PFSK-1 (cell line): ENCODE data around the gene NDUFV3.

Experiments used
- FOXP2 ChIP-seq: optimal IDR thresholded peaks from 2 replicates; pipeline ENCODE3; 2011; ENCODE audit warnings: borderline replicate concordance, control low read depth, inconsistent platforms; ENCODE audit not compliant: insufficient read depth; ENCODE audit errors: extremely low read length, extremely low read depth
- POLR2AphosphoS5 ChIP-seq: IDR thresholded peaks from 2 replicates; pipeline ENCODE4 v1.6.1; 2012; ENCODE audit warnings: low read depth, mild to moderate bottlenecking, control low read depth, low read length, moderate library complexity
- SIN3A ChIP-seq: IDR thresholded peaks from 2 replicates; pipeline ENCODE4 v1.6.1; 2012; ENCODE audit warnings: mild to moderate bottlenecking, low read length, moderate library complexity, borderline replicate concordance; ENCODE audit not compliant: insufficient read depth
- TAF1 ChIP-seq: IDR thresholded peaks from 2 replicates; pipeline ENCODE4 v1.6.1; 2012; ENCODE audit warnings: low read length, control low read depth, borderline replicate concordance; ENCODE audit not compliant: insufficient read depth
- TF ChIP-seq, protein P1 (sequence below), 2 experiments: IDR thresholded peaks; 2 replicates each; pipeline versions ENCODE4 v1.6.1 to v1.8.0; 2011 to 2012; ENCODE audit warnings: low read depth in 2 of 2, low read length in 2 of 2, control low read depth in 1 of 2, inconsistent platforms in 1 of 2, mild to moderate bottlenecking in 1 of 2, moderate library complexity in 1 of 2; ENCODE audit not compliant: insufficient read depth in 1 of 2

NDUFV3 gene

DNA sequence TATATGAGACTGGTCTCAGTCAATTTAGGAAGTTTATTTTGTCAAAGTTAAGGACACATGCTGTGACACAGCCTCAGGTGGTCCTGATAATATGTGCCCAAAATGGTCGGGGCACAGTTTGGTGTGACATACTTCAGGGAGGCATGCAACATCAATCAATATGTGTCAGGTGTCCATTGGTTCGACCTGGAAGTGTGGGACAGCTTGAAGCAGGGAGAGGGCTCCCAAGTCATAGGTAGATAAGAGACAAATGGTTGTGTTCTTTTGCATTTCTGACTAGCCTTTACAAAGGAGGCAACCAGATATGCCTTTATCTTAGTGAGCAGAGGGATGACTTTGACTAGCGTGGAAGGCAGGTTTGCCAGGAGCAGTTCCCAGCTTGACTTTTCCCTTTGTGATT is 36.9 kb downstream of the NDUFV3 start:
- TF ChIP-seq SIN3A (no peak), FOXP2 (no peak), TAF1 (no peak), POLR2AphosphoS5 (no peak)
- TF ChIP-seq, protein P1, sequence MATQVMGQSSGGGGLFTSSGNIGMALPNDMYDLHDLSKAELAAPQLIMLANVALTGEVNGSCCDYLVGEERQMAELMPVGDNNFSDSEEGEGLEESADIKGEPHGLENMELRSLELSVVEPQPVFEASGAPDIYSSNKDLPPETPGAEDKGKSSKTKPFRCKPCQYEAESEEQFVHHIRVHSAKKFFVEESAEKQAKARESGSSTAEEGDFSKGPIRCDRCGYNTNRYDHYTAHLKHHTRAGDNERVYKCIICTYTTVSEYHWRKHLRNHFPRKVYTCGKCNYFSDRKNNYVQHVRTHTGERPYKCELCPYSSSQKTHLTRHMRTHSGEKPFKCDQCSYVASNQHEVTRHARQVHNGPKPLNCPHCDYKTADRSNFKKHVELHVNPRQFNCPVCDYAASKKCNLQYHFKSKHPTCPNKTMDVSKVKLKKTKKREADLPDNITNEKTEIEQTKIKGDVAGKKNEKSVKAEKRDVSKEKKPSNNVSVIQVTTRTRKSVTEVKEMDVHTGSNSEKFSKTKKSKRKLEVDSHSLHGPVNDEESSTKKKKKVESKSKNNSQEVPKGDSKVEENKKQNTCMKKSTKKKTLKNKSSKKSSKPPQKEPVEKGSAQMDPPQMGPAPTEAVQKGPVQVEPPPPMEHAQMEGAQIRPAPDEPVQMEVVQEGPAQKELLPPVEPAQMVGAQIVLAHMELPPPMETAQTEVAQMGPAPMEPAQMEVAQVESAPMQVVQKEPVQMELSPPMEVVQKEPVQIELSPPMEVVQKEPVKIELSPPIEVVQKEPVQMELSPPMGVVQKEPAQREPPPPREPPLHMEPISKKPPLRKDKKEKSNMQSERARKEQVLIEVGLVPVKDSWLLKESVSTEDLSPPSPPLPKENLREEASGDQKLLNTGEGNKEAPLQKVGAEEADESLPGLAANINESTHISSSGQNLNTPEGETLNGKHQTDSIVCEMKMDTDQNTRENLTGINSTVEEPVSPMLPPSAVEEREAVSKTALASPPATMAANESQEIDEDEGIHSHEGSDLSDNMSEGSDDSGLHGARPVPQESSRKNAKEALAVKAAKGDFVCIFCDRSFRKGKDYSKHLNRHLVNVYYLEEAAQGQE (IDR thresholded peaks at IDR 0.05; ENCODE audit: insufficient read depth in 1 of 2, low read depth in 2 of 2, low read length in 2 of 2) = no peak

DNA sequence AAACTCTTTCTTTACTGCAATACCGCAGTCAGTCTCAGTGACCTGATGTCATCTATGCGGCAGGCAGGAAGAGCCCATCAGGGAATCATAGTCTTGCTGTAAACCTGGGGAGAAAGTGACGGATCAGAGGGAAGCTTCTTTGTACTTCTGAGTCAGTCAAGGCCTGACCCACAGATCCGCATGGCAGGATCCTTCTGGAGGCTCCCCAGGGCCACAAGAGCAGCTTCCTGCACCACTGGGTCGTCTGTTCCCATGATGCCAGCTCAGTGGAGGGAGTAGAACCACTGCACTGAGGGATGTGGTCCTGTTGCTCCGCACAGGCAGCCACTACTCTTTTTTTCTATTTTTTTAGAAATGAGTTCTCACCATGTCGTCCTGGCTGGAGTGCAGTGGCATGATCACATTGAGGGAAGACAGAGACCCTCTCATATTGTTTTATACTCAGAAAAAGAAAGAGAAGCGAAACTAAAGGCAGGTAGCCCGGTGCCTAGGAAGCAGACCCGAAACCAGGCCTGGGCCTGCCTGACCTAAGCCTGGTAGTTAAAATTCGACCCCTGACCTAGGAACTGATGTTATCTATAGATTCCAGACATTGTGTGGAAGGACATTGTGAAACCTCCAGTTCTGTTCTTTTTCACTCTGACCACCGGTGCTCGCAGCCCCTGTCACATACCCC is 38.6 kb downstream of the NDUFV3 start:
- TF ChIP-seq, protein P1 (IDR thresholded peaks at IDR 0.05; ENCODE audit: insufficient read depth in 1 of 2, low read depth in 2 of 2, low read length in 2 of 2) = no peak

DNA sequence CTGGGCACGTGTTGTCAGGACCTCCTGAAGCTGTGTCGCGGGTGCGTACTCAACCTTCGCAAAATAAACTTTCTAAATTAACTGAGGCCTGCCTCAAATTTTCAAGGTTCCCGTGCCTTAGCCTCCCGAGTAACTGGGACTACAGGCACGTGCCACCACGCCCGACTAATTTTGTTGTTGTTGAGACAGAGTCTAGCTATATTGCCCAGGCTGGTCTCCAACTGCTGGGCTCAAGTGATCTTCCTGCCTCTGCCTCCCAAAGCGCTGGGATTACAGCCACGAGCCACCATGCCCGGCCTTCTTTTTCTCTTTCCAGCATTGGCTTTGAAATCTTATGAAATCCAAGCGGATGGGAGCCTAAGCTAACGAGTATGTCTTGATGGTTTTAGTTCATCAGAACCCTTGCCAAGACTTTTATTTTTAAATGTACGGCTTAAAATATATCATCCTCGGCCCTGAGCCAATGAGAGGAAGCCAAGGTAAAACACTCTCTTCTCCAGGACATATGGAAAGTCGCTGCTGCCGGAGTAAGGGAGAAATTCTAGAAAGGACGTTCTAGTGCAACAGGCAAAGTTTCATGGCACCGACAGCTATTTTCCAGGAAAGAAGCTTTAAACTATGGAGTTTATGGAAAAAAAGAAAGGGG is 45.0 kb downstream of the NDUFV3 start:
- TF ChIP-seq SIN3A (no peak), TAF1 (no peak), POLR2AphosphoS5 (no peak)

DNA sequence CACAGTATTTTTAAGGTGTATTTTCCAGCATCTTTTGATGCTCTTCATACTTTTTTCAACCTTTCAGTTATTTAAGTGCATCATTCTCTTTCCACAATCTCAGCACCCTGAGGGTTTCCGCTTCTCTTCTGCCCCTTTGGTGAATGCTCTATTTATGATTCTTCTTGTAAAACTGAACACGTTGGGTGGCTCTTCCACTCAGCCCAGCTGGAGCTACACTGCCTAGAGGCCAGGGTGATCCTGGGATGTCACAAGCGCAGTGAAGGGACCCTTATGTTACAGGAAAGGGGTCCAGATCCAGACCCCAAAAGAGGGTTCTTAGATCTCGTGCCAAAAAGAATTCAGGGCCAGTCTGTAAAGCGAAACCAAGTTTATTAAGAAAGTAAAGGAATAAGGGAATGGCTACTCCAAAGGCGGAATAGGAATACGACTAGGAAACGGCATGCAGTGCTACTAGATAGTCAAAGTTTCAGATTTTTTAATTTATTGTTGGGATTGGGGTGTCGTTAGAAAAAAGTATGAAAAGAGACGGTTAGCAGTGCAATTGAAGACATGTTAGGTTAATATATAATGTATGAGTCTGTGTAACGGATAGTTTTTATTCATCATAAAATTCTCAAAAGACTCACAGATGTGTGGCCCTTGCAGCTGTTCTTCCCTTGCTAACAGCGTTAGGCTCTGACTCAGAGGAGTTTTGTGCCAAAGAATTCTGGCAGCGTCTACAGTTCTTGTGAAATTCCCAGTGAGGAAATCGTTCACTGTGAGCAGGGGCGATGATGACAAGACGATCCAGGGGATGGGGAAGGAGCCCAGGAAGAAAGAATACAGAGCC is 46.7 kb downstream of the NDUFV3 start:
- no peak for TF ChIP-seq POLR2AphosphoS5
- no peak for TF ChIP-seq FOXP2
- TF ChIP-seq TAF1 = no peak
- TF ChIP-seq, protein P1 (IDR thresholded peaks at IDR 0.05; ENCODE audit: insufficient read depth in 1 of 2, low read depth in 2 of 2, low read length in 2 of 2) = no peak
- no peak for TF ChIP-seq SIN3A

DNA sequence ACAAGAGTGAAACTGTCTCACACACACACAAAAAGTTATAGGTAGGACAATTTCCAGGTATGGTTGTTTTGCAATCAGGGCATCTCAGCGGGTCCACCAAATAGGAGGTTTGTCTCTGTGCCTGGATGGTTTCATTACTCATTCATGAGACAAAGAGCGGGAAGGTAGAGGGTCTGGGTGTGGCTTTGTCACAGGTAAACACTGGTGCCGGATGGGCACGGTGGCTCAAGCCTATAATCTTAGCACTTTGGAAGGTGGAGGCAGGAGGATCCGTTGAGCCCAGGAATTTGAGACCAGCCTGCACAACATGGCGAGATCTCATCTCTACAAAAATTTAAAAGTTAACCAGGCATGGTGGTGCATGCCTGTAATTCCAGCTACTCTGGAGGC is 48.6 kb downstream of the NDUFV3 start:
- TF ChIP-seq, protein P1 (IDR thresholded peaks at IDR 0.05; ENCODE audit: insufficient read depth in 1 of 2, low read depth in 2 of 2, low read length in 2 of 2) = no peak
- TF ChIP-seq TAF1 (no peak), POLR2AphosphoS5 (no peak), SIN3A (no peak), FOXP2 (no peak)
